ENCODE measurements around the gene SUCO. TPM values are rescaled to one million over a fixed set of nuclear protein-coding genes. Genes with fewer than 3 reads are reported as not detected.
A peak's percentile ranks its signal among the peaks of the same experiment; 100 is the strongest.

SUCO gene
- total and polyA plus RNA-seq, 2 of the 4 experiments (the other 2 are of a cell fraction), result 11.4 to 21.5 TPM

GRCh38 chr1:172642970-172643369 lies 110.0 kb downstream of the SUCO start:
- Histone ChIP-seq H4K8ac (ENCODE audit: low read depth in 2 of 2, low read length in 2 of 2) (peak overlapping the region; percentile 25 to 36; a peak in 2 of 4 replicates), H3K4me3 (ENCODE audit: insufficient read depth, low read depth, low read length) (no peak overlapping the region), H4K5ac (ENCODE audit: low read depth, low read length) (peak overlapping the region; percentile 13; the same call in 1 of the 2 replicates), H3K79me1 (ENCODE audit: low read depth in 1 of 2, low read length in 2 of 2) (0 out of 4 replicates have a peak, but pooled peaks cover 0 to 3% of the 10 kb centered on the region in 2 experiments), H3K14ac (replicated peaks; ENCODE audit: low read depth, low read length) (peak overlapping the region; percentile 53; the same call in 1 of the 2 replicates), H3K36me3 (ENCODE audit: control insufficient read depth, insufficient read depth, low read length) (no peaks in the 10 kb centered on the region), H2AK5ac (ENCODE audit: low read depth, low read length) (peak overlapping the region; percentile 91; the same call in 1 of the 2 replicates), H2BK5ac (ENCODE audit: low read depth, low read length, poor library complexity, severe bottlenecking) (no peak overlapping the region), H3K23ac (ENCODE audit: low read depth, low read length) (no peak overlapping the region; the same call in 1 of the 2 replicates), H3K9me3 (ENCODE audit: control insufficient read depth, insufficient read depth, low read length) (no peaks in the 10 kb centered on the region), H4K20me1 (ENCODE audit: insufficient read depth, low read length) (no peaks in the 10 kb centered on the region), H3K27ac (ENCODE audit: insufficient read depth, low read length) (no peak overlapping the region), H3K18ac (ENCODE audit: low read depth, low read length) (no peak overlapping the region), H3K56ac (ENCODE audit: extremely low read depth, insufficient read depth, low read length) (no peak overlapping the region), H2BK120ac (ENCODE audit: low read depth, low read length) (peak overlapping the region; percentile 71), H3K27me3 (ENCODE audit: control insufficient read depth, insufficient read depth, low read length) (no peaks in the 10 kb centered on the region), H3K4me1 (ENCODE audit: control insufficient read depth, insufficient read depth, low read length) (peaks cover 21% of the 10 kb centered on the region), H3K9me1 (ENCODE audit: insufficient read depth, low read length) (peaks cover 24% of the 10 kb centered on the region), H2AFZ (replicated peaks; ENCODE audit: low read length, poor library complexity) (peak overlapping the region; percentile 37), H4K91ac (ENCODE audit: insufficient read depth, low read depth, low read length) (peak overlapping the region; percentile 44), H3K9ac (ENCODE audit: low read depth, low read length) (no peak overlapping the region), H2BK15ac (ENCODE audit: low read depth, low read length) (peak overlapping the region; percentile 65; the same call in 2 of the 3 replicates), H2BK20ac (ENCODE audit: low read depth, low read length) (peak overlapping the region; percentile 43; the same call in 1 of the 2 replicates), H3K4me2 (ENCODE audit: low read depth, low read length) (no peak overlapping the region), H3K4ac (ENCODE audit: low read depth, low read length) (peak overlapping the region; percentile 37; the same call in 1 of the 2 replicates), H2AK9ac (replicated peaks; ENCODE audit: low read depth, low read length, poor library complexity) (peak overlapping the region; percentile 22)
- intact Hi-C loops (cut with micrococcal nuclease) (no loop called here), in situ Hi-C loops (cut with MboI; ENCODE audit: low sequenced_read_pairs) (no loop called here), dilution Hi-C loops (cut with HindIII; ENCODE audit: low sequenced_read_pairs, unreplicated experiment) (no loop called here)
- POLR2A ChIA-PET (ENCODE audit: unreplicated experiment), result no interaction called here
- CTCF ChIA-PET, result interaction anchor here (1.2 kb wide), 1 partner anchor 36 kb away, joined by 5 read pairs; no protein-coding TSS in a partner anchor
- DNase-seq, result no peak
- WGBS, 2 experiments (ENCODE audit: extremely low coverage in 2 of 2, insufficient read length in 1 of 2), result 80% methylated on average over 2 of the region's 6 CpGs; no CpG with 5 or more reads in 1 of the 2 experiments
- TF ChIP-seq RAD21 (IDR thresholded peaks at IDR 0.05; ENCODE audit: low read length) (no peak), NFE2L2 (IDR thresholded peaks at IDR 0.05; ENCODE audit: low read depth, low read length) (no peak), RFX5 (IDR thresholded peaks at IDR 0.05; ENCODE audit: low read depth, low read length) (no peak), FOS (IDR thresholded peaks at IDR 0.05; ENCODE audit: low read depth, low read length) (no peak), CEBPB (IDR thresholded peaks at IDR 0.05; ENCODE audit: low read depth, low read length) (no peak), CTCF (conservative IDR thresholded peaks at IDR 0.05; ENCODE audit: low read depth, low read length) (no peak), BHLHE40 (IDR thresholded peaks at IDR 0.05; ENCODE audit: low read depth, low read length) (no peak), MXI1 (IDR thresholded peaks at IDR 0.05; ENCODE audit: borderline replicate concordance, low read depth, low read length) (no peak), ELK1 (IDR thresholded peaks at IDR 0.05; ENCODE audit: borderline replicate concordance, low read depth, low read length) (no peak), MAZ (IDR thresholded peaks at IDR 0.05; ENCODE audit: borderline replicate concordance, low read depth, low read length) (no peak), POLR2A (IDR thresholded peaks at IDR 0.05; ENCODE audit: low read depth, low read length) (no peak), CHD1 (IDR thresholded peaks at IDR 0.05; ENCODE audit: low read depth, low read length) (no peak), MAFK (IDR thresholded peaks at IDR 0.05; ENCODE audit: low read depth, low read length) (no peak), SMC3 (IDR thresholded peaks at IDR 0.05; ENCODE audit: low read depth, low read length) (no peak), RCOR1 (IDR thresholded peaks at IDR 0.05; ENCODE audit: insufficient replicate concordance, low read length) (no peak), USF2 (IDR thresholded peaks at IDR 0.05; ENCODE audit: low read depth, low read length) (no peak)
- ATAC-seq (ENCODE audit: low read depth), result no peak
- BruUV-seq (replicated peaks), result no TSS peak

Data from IMR-90 (cell line).